Endothelial cell of umbilical vein (primary cell): Measurements from ENCODE around the gene DNAH9. TPM values are rescaled to one million over a fixed set of nuclear protein-coding genes. Genes with fewer than 3 reads are reported as not detected.

Experiments
- BruUV-seq: library from RNA; stranded (reverse); fragments of 400-500 nt; replicated peaks from 2 replicates; lab custom pipeline; 2021; lab: Mats Ljungman, UMichigan
- CTCF ChIA-PET: fragments of 300-600, 350-600 bp; sonication (Branson Sonifier 250); formaldehyde crosslinking; loops from one replicate; lab custom pipeline; 2021; ENCODE audit warnings: antibody characterized with exemption, inconsistent platforms; lab: Charles Lee
- POLR2A ChIA-PET: fragments of 300-600, 350-600 bp; sonication (Branson Sonifier 250); formaldehyde crosslinking; loops from one replicate; lab custom pipeline; 2021; ENCODE audit warnings: antibody characterized with exemption, inconsistent platforms; lab: Charles Lee
- DNase-seq: peaks from one replicate; pipeline ENCODE4 v3.0.0-alpha.2; 2011; ENCODE audit warnings: low read depth, low spot score
- FAIRE-seq: peaks from 2 replicates; lab custom pipeline; 2011; peaks lifted over from hg19 to GRCh38; lab: Jason Lieb, UNC
- H2AFZ ChIP-seq: 2 replicates; pipeline ENCODE4 v1.6.0; 2012; ENCODE audit warnings: low read depth, low read length, control low read depth, inconsistent platforms
- H3K27ac ChIP-seq: 2 replicates; pipeline ENCODE4 v1.5.1; 2011; ENCODE audit warnings: low read depth, mild to moderate bottlenecking, control low read depth, low read length, moderate library complexity; ENCODE audit not compliant: insufficient read depth
- H3K27me3 ChIP-seq, 2 experiments: 2 replicates each; pipeline versions ENCODE4 v1.6.0 to v1.6.1; 2011; ENCODE audit warnings: low read length in 2 of 2, mixed read lengths in 1 of 2; ENCODE audit not compliant: control insufficient read depth in 2 of 2, insufficient read depth in 2 of 2
- H3K36me3 ChIP-seq, 2 experiments: 2 replicates in 1 of 2; 3 replicates in 1 of 2; pipeline ENCODE4 v1.5.1; 2011; ENCODE audit warnings: low read length in 2 of 2, mild to moderate bottlenecking in 1 of 2, moderate library complexity in 1 of 2; ENCODE audit not compliant: control insufficient read depth in 2 of 2, insufficient read depth in 2 of 2; ENCODE audit errors: extremely low read depth in 1 of 2
- H3K4me1 ChIP-seq: 3 replicates; pipeline ENCODE4 v1.5.1; 2011; ENCODE audit warnings: mild to moderate bottlenecking, low read length; ENCODE audit not compliant: control insufficient read depth, insufficient read depth; ENCODE audit errors: extremely low read depth
- H3K4me2 ChIP-seq: 2 replicates; pipeline ENCODE4 v1.6.1; 2011; ENCODE audit warnings: low read length, control low read depth, mixed read lengths; ENCODE audit not compliant: insufficient read depth
- H3K4me3 ChIP-seq, 3 experiments: fragments of 200-600 bp in 1 of 3; sonication (generic), shearing (Covaris generic) in 1 of 3; replicated peaks in 1 of 3; 2 replicates each; pipeline ENCODE4 v1.5.1; 2011 to 2016; ENCODE audit warnings: control low read depth in 3 of 3, low read length in 3 of 3, mild to moderate bottlenecking in 2 of 3, inconsistent platforms in 1 of 3, low read depth in 1 of 3, moderate library complexity in 1 of 3; ENCODE audit not compliant: insufficient read depth in 1 of 3
- H3K79me2 ChIP-seq: 2 replicates; pipeline ENCODE4 v1.6.0; 2012; ENCODE audit warnings: low read length, inconsistent platforms; ENCODE audit not compliant: control insufficient read depth, insufficient read depth
- H3K9ac ChIP-seq: replicated peaks from 2 replicates; pipeline ENCODE3; 2011; ENCODE audit warnings: low read length, control low read depth; ENCODE audit not compliant: insufficient read depth; ENCODE audit errors: extremely low read depth
- H3K9me1 ChIP-seq: replicated peaks from 3 replicates; pipeline ENCODE4 v1.6.0; 2011; ENCODE audit warnings: mild to moderate bottlenecking, low read length; ENCODE audit not compliant: control insufficient read depth, insufficient read depth; ENCODE audit errors: extremely low read depth
- H3K9me3 ChIP-seq: replicated peaks from 2 replicates; pipeline ENCODE4 v1.5.1; 2012; ENCODE audit warnings: low read length, inconsistent platforms; ENCODE audit not compliant: control insufficient read depth, insufficient read depth
- H4K20me1 ChIP-seq: replicated peaks from 2 replicates; pipeline ENCODE3; 2011; ENCODE audit warnings: mild to moderate bottlenecking, low read length; ENCODE audit not compliant: control insufficient read depth, insufficient read depth; ENCODE audit errors: extremely low read depth
- CTCF ChIP-seq, 2 donors: IDR thresholded peaks; 1 replicate in 1 of 2; 2 replicates in 1 of 2; pipeline ENCODE4 v1.5.1; 2011; ENCODE audit warnings: low read length in 2 of 2, mild to moderate bottlenecking in 2 of 2, moderate library complexity in 2 of 2, control low read depth in 1 of 2, inconsistent platforms in 1 of 2, low read depth in 1 of 2; ENCODE audit not compliant: insufficient read depth in 1 of 2; ENCODE audit errors: extremely low read depth in 1 of 2
- FOS ChIP-seq: IDR thresholded peaks from 2 replicates; pipeline ENCODE4 v1.6.1; 2011; ENCODE audit warnings: mild to moderate bottlenecking, low read length, moderate library complexity, borderline replicate concordance; ENCODE audit not compliant: insufficient read depth
- GATA2 ChIP-seq: IDR thresholded peaks from 2 replicates; pipeline ENCODE4 v1.7.0; 2011; ENCODE audit warnings: low read depth, mild to moderate bottlenecking, moderate library complexity, mixed read lengths, low read length; ENCODE audit not compliant: insufficient read length, insufficient read depth
- JUN ChIP-seq: IDR thresholded peaks from 2 replicates; pipeline ENCODE4 v1.6.1; 2011; ENCODE audit warnings: borderline replicate concordance, low read depth; ENCODE audit not compliant: insufficient read length, insufficient read depth
- MYC ChIP-seq: IDR thresholded peaks from one replicate; pipeline ENCODE4 v1.6.1; 2011; ENCODE audit warnings: mild to moderate bottlenecking, low read depth, low read length
- POLR2A ChIP-seq: IDR thresholded peaks from 2 replicates; pipeline ENCODE4 v1.6.1; 2012; ENCODE audit warnings: low read depth, mild to moderate bottlenecking, control low read depth, low read length
- POLR2AphosphoS5 ChIP-seq: IDR thresholded peaks from 2 replicates; pipeline ENCODE4 v1.6.1; 2012; ENCODE audit warnings: low read depth, mild to moderate bottlenecking, control low read depth, low read length, moderate library complexity; ENCODE audit not compliant: insufficient read depth
- dilution Hi-C: fragments of 300-500 bp; cut with MboI; formaldehyde crosslinking; loops from one replicate; pipeline ENCODE4 v1.15.0; 2019; ENCODE audit warnings: low sequenced_read_pairs; ENCODE audit not compliant: extremely low pct_ligation_motif_present
- intact Hi-C: fragments of 100-400 bp; cut with micrococcal nuclease; formaldehyde crosslinking; loops from one replicate; pipeline ENCODE4 v1.10.0; 2022
- polyA plus RNA-seq, 4 experiments: library from polyadenylated mRNA; depleted of rRNA in 3 of 4; stranded (reverse) in 3 of 4; unstranded in 1 of 4; fragments of >200 nt; gene quantifications; 2 replicates each; pipeline versions ENCODE4 v1.2.1 to v1.2.3, GENCODE V29; 2011 to 2012; ENCODE audit warnings: missing spikeins in 1 of 4
- total RNA-seq: library from RNA; stranded (reverse); gene quantifications from 2 replicates; pipeline ENCODE4 v1.2.3, GENCODE V29; 2021

The DNAH9 gene
- total and polyA plus RNA-seq, 2 donors (not counting 3 experiments of a cell fraction or from before 2014, with no cell fraction given): not detected

- no peaks in the 10 kb centered on the region for H3K27me3 ChIP-seq
- CTCF ChIA-PET: no interaction called here
- H4K20me1 ChIP-seq: no peaks in the 10 kb centered on the region
- no peak for FAIRE-seq
- H3K4me1 ChIP-seq: no peaks in the 10 kb centered on the region
- TF ChIP-seq GATA2 (no peak), MYC (no peak), POLR2A (no peak), CTCF (IDR thresholded peaks at IDR 0.05; ENCODE audit: extremely low read depth in 1 of 2, insufficient read depth in 1 of 2, low read depth in 1 of 2, low read length in 2 of 2) (no peak), POLR2AphosphoS5 (no peak), JUN (no peak), FOS (no peak)
- no peaks in the 10 kb centered on the region for H3K79me2 ChIP-seq
- POLR2A ChIA-PET: no interaction called here
- intact Hi-C loops: no loop called here
- H3K4me2 ChIP-seq: no peak overlapping the region
- H3K9me3 ChIP-seq: peaks cover 2% of the 10 kb centered on the region
- BruUV-seq: no TSS peak
- no peaks in the 10 kb centered on the region for H3K9me1 ChIP-seq
- no peak overlapping the region for H3K27ac ChIP-seq
- no peak overlapping the region for H3K4me3 ChIP-seq
- no peaks in the 10 kb centered on the region for H3K36me3 ChIP-seq
- H2AFZ ChIP-seq: no peak overlapping the region
- no peak for DNase-seq
- dilution Hi-C loops: no loop called here
- H3K9ac ChIP-seq: no peak overlapping the region
Observed at GRCh38 chr17:11639736-11640462, 41.6 kb downstream of the DNAH9 start.
